ENCODE data around the gene COG5.

COG5 gene

DNA sequence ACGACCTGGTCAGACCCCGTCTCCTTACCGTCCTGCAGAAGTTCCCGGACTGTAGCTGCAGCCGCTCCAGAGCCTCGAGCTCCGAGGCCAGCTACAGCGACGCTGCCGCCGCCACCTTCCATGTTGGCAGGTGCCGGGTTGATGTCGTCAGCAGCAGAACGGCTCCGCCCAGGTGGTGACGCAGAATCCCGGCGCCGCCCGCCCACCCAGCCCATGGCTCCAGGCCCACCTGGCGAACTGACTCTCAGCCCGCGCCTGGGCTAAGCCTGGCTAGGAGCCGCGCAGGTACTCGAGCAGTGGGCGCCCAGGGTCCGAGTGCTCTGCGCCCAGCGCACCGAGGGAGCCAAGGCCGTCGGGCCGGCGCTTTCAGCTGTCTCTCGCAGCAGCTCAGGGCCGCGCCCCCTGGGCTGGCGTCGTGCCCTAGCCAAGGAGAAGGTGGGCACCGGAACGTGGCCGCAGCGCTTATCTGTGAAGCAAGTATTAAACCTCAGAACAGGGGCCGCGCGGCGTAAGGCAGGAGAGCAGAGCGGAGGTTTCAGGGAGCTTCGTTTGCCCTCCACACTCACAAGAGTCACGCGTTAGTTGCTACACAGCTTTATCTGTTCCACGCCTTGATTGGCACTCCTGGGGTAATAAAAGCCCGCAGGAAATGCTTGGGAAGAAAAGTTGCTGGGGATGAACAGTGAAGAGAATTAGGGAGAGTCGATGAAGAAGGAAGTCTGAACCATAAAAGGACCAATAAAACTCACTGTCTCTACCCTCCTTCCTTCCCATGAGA, at the start of gene COG5, which contains the start of gene DUS4L:
Gene COG5, minus strand, starts transcription at position 146 of the 778 bp plus-strand sequence. Its CDS starts 24 bp downstream, at position 122.
Gene DUS4L, plus strand, starts transcription at position 197 of the 778 bp plus-strand sequence. CDS start 3,100 bp downstream, outside the sequence.
- in situ Hi-C loops (cut with MboI; ENCODE audit: low sequenced_read_pairs): no loop called here

GRCh38 chr7:107613439-107613838, 49.7 kb upstream of the COG5 start:
- in situ Hi-C loops (cut with MboI; ENCODE audit: low sequenced_read_pairs): no loop called here

DNA sequence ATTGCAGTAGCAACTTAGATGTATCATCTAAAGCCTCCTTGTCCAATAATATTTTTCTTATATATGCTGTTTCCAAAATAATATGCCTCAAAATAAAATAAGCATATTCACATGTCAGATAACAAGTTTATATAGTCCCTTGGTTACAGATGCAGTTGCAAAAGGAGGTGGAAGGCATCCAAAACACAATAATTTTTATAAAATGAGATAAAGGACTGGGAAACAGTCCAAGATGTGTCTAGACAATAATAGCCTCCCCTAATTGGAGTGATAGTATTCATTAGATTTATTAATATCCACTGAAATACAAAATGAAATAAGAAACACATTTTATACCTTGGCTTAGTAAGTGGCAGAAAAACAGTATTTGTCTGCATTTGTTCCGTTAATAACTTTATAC, 46.6 kb upstream of the COG5 start:
- in situ Hi-C loops (cut with MboI; ENCODE audit: low sequenced_read_pairs): no loop called here

DNA sequence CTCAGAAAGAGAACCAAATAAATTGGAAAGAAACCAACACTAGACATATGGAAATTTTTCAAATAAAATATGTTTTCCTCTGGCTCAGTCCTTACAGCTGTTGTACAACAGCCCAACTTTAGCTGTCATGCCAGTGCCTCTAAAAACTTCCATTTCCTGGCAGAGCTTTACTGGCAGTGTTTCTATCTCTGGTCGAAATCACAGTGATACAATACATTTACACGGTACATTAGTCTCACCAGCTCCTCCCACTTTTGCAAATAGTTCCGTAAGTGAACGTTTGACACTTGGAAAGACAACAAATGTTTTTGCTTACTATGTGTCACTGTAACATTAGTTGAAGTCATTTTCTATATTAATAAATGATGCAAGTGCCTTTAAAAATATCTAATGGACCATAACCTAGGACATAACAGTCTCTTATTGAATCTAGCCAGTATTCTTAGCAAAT, 46.1 kb upstream of the COG5 start:
- in situ Hi-C loops (cut with MboI; ENCODE audit: low sequenced_read_pairs): no loop called here

GRCh38 chr7:107606303-107606702, 42.6 kb upstream of the COG5 start:
- in situ Hi-C loops (cut with MboI; ENCODE audit: low sequenced_read_pairs): no loop called here

- in situ Hi-C loops (cut with MboI; ENCODE audit: low sequenced_read_pairs): no loop called here
Measured at GRCh38 chr7:107605218-107605815, 41.6 kb upstream of the COG5 start.

DNA sequence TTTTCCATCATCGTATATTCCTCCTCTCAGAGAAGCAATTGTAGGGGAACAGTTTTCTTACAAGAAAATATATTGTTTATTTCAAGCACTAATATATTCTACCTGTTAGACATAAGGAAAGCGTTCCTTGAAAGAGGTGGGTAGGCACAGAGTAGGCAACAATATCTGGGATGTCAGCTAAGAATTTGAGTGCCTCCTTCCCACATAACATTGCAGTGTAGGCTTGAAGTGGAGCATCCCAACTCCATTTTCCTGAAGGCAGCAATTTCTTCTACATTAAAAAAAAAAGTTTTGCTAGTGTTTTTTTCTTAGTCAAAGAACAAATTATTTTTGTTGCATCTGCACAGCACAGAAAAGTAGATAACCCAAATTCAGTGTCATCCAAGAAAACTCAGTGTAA, 37.1 kb upstream of the COG5 start:
- in situ Hi-C loops (cut with MboI; ENCODE audit: low sequenced_read_pairs): no loop called here

DNA sequence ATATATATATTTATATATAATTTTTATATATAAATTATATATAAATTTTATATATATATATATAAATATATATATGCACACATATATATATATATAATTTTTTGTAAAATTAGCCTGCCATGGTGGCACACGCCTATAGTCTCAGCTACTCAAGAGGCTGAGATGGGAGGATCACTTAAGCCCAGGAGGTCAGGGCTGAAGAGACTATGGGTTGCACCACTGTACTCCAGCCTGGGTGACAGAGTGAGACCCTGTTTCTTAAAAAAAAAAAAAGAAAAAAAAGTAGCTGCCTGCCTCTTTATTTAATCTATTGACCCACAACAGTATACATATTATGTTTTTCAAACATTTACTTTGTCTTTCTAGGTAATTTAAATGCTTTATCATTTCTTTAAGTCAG, 35.5 kb upstream of the COG5 start:
- in situ Hi-C loops (cut with MboI; ENCODE audit: low sequenced_read_pairs): no loop called here

DNA sequence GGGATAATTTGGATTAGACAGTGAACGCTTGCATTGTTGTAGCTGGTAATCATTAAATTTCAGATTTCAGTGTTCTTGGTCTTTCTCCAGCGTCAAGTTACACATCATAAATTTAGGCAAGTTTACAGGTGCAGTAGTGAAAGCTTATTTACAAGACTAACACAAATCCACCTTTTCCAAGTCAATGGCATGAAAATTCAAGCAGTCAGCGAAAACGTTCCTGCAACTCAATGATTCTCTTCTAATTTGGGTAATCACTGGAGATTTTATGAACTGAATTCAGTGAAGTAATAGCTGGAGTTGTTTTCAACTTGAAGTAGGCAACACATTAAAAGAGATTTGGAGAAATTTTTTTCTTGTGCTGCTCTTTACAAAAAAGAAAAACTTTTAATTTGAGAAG, 34.2 kb upstream of the COG5 start:
- in situ Hi-C loops (cut with MboI; ENCODE audit: low sequenced_read_pairs): no loop called here

DNA sequence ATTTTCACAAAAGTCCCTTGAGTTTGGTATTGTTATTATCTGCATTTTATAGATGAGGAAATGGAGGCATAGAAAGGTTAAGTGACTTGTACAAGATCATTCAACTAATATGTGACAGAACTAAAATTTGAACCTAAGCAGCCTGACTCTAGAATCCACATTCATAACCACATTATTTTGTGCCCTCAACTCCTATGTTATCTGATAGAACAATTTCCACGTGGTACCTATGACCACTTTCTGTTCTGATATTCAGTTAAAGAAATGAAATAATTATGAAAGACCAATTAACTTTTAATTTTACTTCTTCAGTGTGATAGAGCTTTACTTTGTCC, 33.8 kb upstream of the COG5 start:
- in situ Hi-C loops (cut with MboI; ENCODE audit: low sequenced_read_pairs): no loop called here

GRCh38 chr7:107596881-107597581, 33.3 kb upstream of the COG5 start:
- in situ Hi-C loops (cut with MboI; ENCODE audit: low sequenced_read_pairs): no loop called here

- in situ Hi-C loops (cut with MboI; ENCODE audit: low sequenced_read_pairs): no loop called here
Measured at GRCh38 chr7:107594961-107595737, 31.4 kb upstream of the COG5 start.

GRCh38 chr7:107593025-107593410, 29.3 kb upstream of the COG5 start:
- in situ Hi-C loops (cut with MboI; ENCODE audit: low sequenced_read_pairs): no loop called here

GRCh38 chr7:107592361-107593024, 28.8 kb upstream of the COG5 start:
- in situ Hi-C loops (cut with MboI; ENCODE audit: low sequenced_read_pairs): no loop called here

DNA sequence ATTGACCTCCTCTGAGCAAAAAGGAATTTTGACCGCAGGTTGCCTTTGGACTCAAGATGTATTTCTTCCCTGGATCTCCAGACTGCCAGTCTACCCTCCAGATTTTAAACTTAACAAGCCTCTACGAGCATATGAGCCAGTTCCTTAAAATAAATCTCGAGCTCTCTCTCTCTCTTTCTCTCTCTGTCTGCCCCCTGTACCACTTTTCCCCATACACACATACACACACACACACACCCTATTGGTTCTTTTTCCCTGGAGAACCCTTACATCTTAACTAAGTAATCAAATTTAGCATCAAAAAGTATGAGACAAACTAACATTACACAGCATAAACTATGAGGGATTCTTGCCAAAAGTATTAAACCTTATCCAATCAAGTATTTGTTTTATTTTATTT, 27.7 kb upstream of the COG5 start:
- in situ Hi-C loops (cut with MboI; ENCODE audit: low sequenced_read_pairs): no loop called here

- in situ Hi-C loops (cut with MboI; ENCODE audit: low sequenced_read_pairs): loop anchor here (10.0 kb wide), 1 partner anchor 136 kb away; no protein-coding TSS in a partner anchor
Measured at GRCh38 chr7:107588529-107589130, 24.9 kb upstream of the COG5 start.

DNA sequence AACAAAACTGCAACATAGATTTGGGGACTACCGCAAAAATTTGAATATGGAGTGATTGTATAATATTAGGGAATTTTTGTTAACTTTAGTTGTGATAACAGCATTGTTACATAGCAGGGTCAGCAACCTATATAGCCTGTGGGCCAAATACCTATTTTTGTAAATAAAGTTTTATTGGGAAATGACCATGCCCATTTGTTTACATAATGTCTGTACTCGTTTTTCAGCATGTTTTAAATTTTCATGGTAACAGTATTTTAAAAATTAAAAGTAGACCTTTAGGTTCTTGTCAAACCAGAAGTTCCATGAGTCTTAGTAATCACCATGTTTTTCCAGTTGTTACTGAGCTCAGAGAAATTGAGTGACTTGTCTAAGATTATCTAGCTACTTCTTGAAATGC, 21.0 kb upstream of the COG5 start:
- in situ Hi-C loops (cut with MboI; ENCODE audit: low sequenced_read_pairs): loop anchor here (10.0 kb wide), 1 partner anchor 140 kb away; no protein-coding TSS in a partner anchor

GRCh38 chr7:107582875-107583274, 19.2 kb upstream of the COG5 start:
- in situ Hi-C loops (cut with MboI; ENCODE audit: low sequenced_read_pairs): loop anchor here (10.0 kb wide), 1 partner anchor 142 kb away; no protein-coding TSS in a partner anchor

- in situ Hi-C loops (cut with MboI; ENCODE audit: low sequenced_read_pairs): loop anchor here (10.0 kb wide), 1 partner anchor 143 kb away; no protein-coding TSS in a partner anchor
Measured at GRCh38 chr7:107581387-107582013, 17.8 kb upstream of the COG5 start.

Measured in HL-60/S4 treated with retinoic acid at 250 ng/mL for 4 days and 3 days (cell line).